Stimulated activated naive CD4-positive, alpha-beta T cell treated with Interleukin-2 at 50 U/mL for 16 hours (primary cell): ENCODE data around the gene SLC44A1.
"Not testable (repeated sequence)": the region's sequence is repeated elsewhere in the genome, so short reads cannot be mapped to it uniquely, and the experiment has no call there.

Source experiments
- DNase-seq: peaks from one replicate; lab custom pipeline; 2025; lab: John Stamatoyannopoulos, UW

The SLC44A1 gene

DNA sequence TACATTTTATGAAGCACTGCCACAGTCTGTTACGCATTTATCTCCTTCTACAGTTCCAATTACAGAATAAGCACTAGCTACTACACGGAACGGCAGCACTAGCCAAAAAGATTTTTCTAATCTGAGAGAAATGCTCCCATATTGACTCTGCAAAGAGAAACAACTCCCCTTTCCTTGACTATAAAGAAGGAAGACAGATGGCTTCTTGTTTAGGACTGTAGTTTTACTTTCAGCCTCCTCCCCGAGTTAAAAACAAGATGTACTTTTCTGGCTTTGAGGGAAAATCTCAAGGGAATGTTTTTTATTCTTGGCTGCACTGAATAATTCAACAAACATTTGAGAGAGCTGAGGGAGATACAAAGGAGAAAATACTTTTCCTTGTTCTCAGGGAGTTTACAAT lies 1.9 kb upstream of the SLC44A1 start:
- DNase-seq = no peak

DNA sequence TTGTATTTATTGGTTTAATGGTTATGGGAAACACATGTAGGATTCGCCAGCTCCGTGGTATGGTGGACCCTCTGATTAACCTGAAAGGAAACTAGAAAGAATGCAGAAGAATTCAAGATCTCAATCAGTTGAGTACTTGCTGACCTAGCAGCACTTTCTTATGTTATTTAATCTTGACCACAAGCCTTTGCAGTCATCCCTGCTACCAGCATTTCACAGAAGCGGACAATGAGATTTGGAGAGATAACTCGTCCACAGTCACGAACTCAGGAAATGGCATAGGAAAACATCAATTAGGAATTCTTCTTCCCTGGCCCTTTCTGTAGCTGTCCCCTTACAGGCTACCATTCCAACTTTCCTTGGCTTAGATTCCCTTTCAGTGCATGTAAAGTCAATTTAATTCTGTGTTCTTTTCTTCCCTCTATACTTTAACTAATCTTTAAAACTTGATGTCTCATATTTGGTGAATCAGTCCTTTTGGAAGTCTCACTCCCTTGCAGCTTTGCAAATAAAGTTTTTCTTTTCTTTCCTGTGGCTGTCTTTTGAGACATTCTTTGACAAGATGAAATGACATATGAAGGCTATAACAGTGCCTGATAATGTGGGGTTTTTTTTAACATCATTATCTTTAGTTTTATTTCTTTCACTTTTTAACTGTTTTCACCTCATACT lies 1.3 kb upstream of the SLC44A1 start:
- DNase-seq = no peak

DNA sequence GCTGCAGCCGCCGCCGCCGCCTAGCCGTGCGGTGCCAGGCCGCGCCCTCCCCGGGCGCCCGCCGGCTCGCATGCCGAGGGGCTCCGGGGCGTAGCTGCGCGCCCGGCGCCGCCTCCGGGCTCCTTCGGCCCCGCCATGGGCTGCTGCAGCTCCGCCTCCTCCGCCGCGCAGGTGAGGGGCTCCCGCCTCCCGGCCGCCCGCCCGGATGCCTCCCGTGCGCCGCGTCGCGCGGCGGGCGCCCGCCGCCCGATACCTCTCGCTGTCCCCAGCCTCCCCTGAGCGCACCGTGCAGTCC lies 230 bp downstream of the SLC44A1 start:
- no peak for DNase-seq

DNA sequence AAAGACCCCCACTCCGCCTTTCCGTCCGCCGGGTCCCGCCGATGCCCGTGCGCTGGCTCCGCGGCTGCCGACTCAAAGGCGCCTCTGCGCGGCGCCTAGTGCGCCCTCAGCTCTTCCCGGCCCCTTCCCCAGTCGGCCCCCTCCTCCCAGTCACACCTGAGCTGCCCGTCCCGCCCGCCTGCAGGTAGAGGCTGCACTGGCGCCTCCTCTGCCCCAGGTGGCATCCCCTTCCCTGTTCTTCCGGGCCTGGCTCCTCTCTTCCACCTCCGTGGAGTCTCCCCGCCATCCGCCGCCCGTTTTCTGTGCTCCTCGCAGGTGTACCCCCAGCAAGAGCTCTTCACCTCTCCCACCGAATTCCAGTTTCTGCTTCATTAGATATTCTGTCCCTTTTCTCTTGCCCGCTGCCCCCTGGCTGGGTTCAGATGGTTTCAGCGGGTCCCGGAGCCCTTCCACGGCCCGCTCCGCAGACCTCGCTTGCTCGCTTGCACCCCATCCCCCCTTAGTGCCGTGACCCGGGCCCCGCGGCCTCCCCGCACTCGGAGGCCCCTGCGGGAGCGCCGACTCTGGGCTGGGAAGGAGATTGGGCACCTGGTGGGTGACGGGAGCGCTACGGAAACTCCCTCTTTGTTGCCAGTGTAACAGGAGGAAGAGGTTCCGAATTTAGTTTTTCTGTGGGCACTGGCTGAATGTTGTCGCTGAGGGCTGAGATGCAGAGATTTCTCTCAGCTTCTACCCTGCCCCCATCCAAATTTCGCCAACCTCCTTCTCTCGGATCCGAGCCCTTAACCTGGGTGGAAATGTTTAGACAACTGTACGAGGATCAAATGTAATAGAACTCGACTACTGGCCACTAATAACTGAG lies 809 bp downstream of the SLC44A1 start:
- DNase-seq = peak; percentile 34

DNA sequence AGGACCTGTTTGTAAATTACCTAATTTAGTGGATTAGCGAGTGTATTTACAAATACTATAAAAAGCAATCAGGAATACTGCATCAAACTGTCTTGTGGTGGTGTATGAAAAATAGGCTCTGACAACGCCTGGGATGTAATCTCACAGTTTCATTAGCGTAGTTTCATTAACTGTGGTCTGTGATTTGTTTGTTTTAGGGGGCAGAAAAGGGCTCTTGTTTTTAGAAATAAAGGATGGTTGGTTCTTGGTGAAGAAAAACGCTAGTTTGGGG lies 1.4 kb downstream of the SLC44A1 start:
- DNase-seq = no peak

DNA sequence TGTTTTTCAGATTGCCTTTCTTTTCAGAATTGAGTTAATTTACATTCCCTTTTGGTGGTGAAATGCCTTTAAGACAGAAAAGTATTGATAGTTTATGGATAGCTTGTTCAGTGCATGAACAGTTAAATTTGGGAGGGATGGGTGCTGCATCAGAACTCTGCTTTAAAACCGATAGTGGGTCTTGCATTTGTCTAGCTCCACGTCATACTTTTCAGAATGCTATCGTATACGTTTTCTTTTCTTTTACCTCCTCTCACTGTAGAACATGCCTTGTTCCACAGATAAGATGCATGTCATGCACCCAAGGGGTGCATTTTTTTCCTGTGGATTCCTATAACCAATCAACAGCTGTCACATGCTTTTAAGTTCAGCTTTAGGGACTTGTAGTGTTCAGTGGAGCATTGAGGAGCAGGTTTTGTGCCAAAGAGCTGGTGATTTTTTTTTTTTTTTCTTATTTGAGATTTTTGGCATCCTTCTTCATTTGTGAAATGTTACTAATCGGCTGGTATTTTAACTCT lies 2.3 kb downstream of the SLC44A1 start:
- no peak for DNase-seq

DNA sequence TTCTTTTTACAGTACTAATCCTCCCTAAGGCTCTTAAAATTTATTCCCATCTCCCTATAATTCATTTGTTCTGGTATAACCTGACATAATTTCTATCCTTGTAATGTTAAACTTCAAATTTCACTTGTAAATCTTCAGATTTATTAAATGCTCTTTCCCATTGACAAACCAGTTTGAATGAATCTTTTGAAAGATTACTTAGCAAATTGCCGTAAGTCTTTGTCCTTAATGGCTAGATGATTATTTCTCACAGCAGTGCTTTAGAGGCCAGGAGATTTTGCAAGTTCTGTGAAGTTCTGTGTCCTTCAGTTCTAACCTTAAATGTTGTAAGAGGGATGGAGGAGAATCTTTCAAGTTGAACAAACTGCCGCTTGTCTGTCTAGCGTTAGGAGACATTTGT lies 4.2 kb downstream of the SLC44A1 start:
- no peak for DNase-seq

DNA sequence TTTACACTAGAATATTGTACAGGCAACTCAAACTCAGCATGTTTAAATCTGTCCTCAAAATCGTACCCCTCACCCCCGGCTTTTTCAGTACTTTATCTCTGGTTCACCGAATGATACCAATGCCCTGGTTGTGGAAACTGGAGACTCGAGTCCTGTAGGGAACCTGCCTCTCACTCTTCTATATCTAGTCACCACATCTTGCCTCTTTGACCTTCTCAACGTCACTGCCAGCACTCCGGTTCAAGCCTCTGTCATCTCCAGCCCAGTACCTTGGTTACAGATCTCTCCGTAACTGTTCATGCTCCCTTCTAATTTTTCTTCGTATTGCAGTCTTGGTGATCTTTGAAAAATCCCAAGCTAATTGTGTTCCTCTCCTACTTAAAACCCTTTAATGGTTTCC lies 6.7 kb downstream of the SLC44A1 start:
- DNase-seq = no peak

DNA sequence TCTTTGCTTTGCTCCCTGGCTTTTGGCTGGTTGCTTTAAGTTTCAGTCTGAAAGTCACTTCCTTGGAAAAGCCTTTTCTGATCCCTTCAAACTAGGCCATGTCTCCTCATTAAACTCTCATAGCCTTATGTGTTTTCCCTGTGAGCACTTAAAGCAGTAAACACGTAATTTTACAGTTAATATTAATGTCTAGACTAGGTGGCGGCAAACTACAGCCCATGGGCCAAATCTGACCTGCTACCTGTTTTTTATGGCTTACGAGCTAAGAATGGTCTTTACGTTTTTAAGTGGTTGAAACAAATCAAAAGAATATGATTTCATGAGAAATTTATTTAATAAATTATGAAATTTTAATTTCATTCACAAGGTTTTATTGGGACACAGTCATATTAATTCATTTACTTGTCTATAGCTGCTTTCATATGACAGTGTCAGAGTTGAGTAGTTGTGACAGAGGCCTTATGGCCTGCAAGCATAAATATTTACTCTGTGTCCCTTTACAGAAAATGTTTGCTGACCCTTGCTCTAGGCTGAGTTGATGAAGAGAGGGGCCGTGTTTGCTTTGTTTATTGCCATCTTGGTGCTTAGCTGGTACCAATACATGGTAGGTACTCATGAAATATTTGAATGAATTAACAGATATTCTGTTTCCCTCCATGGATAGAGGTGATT lies 7.4 kb downstream of the SLC44A1 start:
- no peak for DNase-seq

DNA sequence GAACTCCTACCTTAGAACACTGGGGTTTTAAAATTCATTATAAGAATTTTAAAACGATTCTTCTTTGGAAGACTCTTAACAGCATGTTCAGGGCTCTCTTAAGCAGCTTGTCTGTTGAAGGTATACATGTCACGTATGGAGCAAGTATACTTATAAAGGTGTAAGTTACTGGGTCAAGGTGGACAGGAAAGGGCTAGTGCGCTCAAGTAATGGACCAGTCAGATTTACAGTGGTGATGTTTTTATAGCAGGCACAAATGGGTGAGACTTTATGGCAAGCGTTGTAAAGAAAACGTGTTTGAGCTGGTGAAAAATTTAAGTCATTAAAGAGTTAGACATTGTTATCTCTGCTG lies 7.9 kb downstream of the SLC44A1 start:
- DNase-seq = no peak

DNA sequence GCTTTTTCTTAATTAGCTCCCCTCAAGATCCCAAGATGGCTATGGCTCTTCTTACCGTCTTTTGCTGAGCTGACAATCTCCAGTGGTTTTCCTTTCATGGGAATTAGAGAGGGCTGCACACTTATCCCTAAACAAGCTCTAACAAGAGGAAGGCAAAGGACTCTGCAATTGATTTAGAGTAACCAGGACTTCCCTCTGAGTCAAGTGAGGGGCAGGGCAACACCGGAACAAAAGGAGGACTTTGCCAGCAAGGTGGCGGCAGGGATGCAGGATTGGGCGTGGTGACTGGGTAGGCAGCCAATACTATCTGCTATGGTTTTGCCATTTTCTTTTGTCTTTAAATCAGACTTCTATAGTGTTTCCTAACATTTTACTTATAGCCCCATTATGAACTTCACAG lies 9.8 kb downstream of the SLC44A1 start:
- DNase-seq = no peak

DNA sequence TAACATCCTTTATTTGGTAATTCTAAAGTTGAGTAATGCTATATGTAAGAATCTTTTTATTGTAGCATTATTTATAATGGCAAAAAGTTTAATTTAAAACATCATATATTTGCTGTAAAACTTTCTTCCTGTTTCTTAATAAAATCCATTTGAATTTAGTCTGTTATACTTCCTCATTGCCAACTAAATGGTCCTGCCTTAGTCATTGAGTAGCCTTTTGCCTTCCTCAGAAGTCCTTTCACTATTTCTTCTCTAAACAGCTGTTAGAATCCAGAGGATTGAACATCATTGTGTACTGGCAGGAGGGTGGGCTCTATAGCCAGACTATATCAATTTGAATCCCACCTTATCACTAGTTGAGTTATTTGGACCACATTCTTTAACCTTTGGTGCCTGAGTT lies 11.0 kb downstream of the SLC44A1 start:
- DNase-seq = no peak

DNA sequence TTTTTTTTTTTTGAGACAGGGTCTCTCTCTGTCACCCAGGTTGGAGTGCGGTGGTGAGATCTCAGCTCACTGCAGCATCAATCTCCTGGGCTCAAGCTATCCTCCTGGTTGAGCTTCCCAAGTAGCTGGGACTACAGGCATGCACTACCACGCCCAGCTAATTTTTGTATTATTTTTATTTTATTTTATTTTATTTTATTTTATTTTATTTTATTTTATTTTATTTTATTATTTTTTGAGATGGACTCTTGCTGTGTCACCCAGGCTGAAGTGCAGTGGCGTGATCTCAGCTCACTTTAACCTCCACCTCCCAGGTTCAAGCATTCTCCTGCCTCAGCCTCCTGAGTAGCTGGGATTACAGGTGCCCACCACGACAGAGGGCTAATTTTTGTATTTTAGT lies 12.1 kb downstream of the SLC44A1 start:
- DNase-seq = not testable (repeated sequence)

DNA sequence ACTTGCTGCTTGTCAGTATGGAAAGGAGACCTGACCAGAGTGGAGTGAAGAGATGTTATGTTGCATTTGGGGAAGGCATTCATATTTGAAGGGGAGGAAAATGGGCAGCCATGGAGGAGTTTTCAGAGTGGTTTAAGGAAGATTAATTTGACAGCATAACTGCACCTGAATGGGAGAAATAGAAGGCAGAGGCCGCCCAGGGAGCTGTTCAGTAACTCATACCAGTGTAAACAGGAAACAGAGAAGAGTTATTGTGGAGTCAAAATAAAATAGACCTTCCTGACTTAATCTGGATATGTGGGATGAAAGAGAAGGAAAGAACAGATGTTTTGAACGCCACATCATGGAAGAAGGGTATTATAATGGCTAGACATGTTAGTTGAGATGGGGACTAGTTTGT lies 13.4 kb downstream of the SLC44A1 start:
- no peak for DNase-seq

DNA sequence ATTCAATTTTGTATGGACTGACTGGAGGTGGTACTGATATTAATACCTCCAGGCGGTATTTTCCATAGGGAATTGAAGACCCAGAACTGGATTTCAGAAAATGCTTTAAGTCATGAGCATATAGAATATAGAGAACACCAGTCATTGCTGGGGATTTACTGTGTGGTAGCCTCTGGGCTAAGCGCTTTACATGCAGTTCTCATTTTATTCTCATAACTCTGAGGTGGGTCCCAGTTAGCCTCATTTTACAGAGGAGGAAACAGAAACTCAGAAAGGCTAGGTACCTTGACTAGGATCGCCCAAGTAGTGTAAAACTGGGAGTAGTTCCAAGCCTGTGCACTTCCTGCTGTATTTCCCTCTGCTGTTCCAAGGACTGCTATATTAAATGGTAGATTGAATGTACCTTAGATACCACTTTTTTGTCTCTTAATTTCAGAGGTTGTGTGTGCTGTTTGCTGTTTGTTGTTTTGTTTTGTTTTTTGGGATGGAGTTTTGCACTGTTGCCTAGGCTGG lies 13.8 kb downstream of the SLC44A1 start:
- no peak for DNase-seq

DNA sequence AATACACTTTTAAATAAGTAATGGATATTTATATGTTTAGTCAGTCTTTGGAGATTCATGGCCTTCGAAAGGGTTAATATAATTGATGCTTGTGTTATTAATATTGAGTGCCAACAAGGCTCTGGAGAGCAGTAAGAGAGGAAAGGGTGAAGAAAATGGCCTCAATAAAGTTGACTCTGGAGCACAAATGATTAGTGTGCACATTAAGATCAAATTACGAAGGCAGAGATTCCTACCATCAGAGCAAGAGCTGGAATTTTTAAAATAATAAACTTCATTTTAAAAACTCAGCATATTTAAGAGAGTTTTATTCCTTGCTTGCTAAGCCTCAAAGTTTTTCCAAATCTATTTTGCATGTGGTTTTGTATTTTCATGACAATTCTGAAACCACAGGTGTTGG lies 14.8 kb downstream of the SLC44A1 start:
- DNase-seq = no peak

DNA sequence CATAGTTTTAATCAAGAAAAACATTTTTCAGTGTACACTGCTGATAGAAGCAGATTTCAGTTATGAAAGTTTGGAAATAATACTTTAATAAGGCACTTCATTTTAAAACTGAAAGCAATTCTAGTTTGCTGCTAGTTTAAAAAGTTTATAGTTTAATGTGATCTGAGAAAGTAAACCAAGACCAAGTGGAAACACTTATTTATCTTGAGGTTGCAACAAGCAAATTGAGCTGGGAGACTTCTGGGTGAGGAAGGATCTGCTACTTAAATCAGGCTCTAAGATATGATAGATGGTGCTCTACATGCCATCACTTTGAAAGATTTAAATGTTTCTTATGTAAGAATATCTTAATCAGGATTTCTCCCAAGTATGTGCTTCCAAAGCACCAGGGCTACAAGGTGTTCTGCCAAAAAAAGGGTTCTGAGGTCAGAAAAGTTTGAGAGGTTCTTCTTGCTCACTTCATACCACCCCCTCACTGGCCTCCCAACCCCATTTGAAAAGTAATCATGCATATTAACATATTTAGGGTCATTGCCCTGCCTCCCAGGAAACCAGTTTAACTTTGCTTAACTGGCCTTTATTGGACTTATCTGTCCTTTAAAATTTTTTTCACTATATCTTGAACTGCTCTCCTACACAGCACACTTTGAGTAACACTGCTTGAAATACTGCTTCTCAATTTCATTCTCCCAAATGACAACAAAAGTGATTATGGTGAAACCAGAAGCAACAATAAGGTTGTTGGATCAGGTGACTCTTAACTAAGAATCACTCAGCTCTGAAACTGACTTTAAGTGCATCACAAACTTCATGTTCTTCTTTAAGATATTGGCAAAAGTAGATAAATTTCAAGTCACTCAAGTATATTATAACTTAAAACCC lies 15.5 kb downstream of the SLC44A1 start:
- no peak for DNase-seq

DNA sequence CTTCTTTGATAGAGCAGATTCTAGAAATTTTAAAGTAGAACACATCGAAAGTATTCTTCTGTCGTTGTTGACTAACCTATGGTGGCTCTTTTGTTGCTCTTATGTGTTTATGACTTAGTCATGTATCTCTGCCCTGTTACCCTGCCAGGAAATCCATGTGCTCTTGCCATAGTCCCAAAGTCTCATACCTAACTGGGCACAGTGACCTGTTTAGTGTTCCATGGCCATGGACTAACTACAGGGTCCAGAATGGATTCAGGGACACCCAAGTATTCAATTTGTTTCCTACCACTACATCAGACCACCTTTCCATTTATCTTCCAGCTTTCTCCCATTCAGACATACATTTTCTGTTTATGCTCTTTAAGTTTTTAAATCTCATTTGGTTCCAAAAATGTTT lies 18.0 kb downstream of the SLC44A1 start:
- DNase-seq = no peak

DNA sequence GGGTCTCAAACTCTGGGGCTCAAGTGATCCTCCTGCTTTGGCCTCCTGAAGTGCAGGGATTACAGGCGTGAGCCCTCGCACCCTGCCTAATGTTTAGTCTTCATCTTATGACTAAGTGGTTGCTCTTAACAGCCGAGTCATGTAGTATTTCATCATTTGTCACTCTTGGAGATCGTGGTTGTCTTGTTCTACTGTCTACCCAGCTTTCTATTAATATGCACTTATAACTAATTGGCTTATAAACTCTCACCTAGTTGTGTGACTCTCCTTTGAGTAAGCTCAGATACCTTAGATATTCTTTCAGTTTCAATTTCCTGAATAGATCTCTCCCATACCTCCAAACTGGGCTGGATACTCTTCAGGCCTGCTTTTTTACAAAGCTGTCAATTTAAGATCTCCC lies 19.9 kb downstream of the SLC44A1 start:
- no peak for DNase-seq

DNA sequence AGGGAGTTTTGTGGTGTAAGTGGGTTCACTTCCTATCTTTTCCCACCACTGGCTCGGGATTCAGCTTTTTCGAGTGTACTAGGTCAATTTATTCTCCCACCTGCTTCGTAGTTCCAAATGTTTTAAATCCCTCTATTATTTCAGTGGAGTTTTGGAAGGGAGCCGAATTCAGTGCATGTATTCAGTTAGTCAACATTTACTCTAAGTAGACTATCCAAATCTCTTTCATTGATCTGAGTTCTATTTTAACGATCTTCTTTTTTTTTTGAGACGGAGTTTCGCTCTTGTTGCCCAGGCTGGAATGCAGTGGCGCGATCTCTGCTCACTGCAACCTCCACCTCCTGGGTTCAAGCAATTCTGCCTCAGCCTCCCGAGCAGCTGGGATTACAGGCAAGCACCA lies 23.8 kb downstream of the SLC44A1 start:
- DNase-seq = not testable (repeated sequence)

DNA sequence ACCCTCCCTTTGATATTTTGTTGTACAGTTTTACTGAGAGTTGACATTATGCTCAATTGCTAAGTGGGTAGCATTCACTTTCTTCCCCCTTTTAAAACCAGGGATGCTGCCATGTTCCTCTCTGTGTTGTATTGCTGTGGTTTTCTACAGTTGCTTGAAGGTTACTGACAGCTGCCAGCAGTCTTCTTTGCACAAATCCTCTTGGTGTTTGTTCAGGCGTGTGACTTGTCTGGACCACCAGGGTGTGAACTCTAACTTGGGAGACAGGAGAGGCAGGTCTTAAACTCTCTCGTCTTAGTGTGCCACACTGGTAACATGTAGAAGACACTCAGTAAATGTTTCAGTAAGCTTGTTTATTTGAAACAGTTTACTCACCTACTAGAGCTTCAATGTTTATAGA lies 25.1 kb downstream of the SLC44A1 start:
- DNase-seq = no peak

DNA sequence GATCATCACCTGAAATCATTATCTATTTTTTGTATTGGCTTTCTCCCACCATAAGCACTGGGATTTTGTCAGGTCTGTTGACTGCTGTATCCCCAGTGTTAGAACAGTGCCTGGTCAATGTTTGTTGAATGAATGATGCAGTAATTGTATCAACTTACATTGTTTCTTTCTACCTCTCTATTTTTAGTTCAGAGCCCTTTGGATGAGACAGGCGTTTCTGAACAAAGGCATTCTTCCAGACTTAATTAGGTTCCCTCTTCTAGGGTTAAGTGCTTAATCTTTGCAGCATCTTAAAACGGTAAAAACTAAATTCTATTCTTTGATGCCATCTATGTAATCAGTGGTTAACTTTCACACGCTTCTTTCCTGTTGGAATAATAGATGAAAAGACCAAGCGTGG lies 26.3 kb downstream of the SLC44A1 start:
- no peak for DNase-seq
